ENCODE measurements around the gene KIFBP. TPM values are rescaled to one million over a fixed set of nuclear protein-coding genes. Genes with fewer than 3 reads are reported as not detected.

Gene KIFBP
- total RNA-seq, 2 donors from 2014 or later = 19.2 to 21.2 TPM

DNA sequence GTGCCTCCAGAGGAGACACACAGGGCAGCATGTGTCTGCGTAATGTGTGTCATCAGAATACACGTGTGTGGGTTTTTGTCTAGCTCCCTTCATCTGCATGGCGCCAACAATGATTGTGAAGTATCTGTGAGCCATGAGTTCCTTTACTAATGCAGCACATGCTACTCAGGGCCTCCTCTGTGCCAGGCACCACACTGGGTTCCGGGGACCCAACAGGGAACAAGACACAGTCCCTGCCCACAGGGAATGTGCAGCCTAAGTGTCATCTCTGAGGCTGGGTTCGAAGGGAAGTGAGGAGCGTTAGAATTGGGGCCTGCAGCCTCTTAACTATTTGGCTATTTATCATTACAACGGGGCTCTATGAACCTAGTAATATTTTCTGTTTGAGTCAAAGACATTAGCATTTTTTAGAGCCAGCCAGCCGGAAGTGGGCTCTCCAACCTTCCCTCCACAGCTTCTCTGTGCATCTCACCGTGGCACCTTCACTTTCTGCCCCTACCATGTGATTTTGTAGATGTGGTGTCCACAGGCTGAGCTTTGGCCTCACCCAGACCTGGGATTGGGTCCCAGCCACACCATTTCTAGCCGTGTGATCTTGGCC lies 55.4 kb downstream of the KIFBP start:
- ATAC-seq = no peak
- intact Hi-C loops (cut with DNase I, micrococcal nuclease) = no loop called here
- no peak for DNase-seq

GRCh38 chr10:69044546-69044945 lies 55.9 kb downstream of the KIFBP start:
- ATAC-seq (no peak), DNase-seq (no peak)
- intact Hi-C loops (cut with DNase I, micrococcal nuclease) = no loop called here

GRCh38 chr10:69045441-69046300 lies 57.1 kb downstream of the KIFBP start:
- intact Hi-C loops (cut with DNase I, micrococcal nuclease) = no loop called here
- DNase-seq (no peak), ATAC-seq (peak; percentile 37)

- ATAC-seq (no peak), DNase-seq (no peak)
- intact Hi-C loops (cut with DNase I, micrococcal nuclease) = no loop called here
These were observed 58.7 kb downstream of the KIFBP start for GRCh38 chr10:69047111-69047832.

DNA sequence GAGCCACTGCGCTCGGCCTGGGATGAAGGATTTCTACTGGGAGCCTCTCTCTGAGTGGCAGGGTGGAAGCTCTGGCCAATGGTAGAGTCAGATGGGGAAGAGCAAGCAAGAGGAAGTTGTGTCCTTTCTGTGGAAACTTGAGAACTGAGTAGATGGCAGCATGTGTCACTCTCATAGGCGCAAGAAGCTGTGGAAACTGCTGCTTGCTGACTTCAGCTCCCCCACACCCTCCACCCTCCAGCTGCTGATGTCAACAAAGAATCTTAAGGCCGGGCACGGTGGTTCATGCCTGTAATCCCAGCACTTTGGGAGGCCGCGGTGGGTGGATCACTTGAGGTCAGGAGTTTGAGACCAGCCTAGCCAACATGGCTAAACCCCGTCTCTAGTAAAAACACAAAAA lies 59.5 kb downstream of the KIFBP start:
- DNase-seq = peak; percentile 28 to 49
- intact Hi-C loops (cut with DNase I, micrococcal nuclease) = no loop called here
- ATAC-seq = peak; percentile 26

DNA sequence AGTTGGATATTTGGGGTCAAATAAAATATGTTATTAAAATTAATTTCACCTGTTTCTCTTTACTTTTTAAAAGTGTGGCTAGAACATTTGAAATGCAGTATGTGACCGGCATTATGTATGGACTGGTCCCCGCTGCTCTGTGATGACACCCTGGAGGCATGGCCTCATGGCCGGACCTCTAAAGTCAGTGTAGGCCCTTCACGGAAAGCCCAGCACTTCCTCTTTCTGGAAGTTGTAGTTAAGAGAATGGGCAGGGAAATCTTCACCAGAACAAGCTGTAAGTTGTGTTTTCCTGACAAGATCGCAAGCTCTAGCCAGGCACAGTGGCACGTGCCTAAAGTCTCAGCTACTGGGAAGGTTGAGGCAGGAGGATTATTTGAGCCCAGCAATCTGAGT lies 61.0 kb downstream of the KIFBP start:
- no peak for ATAC-seq
- DNase-seq = no peak
- intact Hi-C loops (cut with DNase I, micrococcal nuclease) = no loop called here

DNA sequence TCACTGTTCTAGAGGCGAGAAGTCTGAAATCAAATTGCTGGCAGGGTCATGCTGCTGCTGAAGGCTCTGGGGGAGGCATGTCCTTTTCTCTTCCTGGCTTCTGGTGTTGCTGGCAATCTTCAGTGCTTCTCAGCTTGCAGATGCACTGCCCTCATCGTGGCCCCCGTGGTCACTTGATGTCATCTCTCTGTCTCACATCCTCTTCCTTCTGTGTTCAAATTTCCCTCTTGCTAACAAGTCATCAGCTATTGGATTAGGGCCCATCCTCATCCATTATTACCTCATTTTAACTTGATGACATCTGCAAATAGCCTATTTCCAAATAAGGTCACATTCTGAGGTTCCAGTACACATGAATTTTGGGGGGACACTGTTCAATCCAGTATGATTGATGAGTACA lies 62.7 kb downstream of the KIFBP start:
- ATAC-seq (no peak), DNase-seq (peak; percentile 32 to 49)
- intact Hi-C loops (cut with DNase I, micrococcal nuclease) = no loop called here

DNA sequence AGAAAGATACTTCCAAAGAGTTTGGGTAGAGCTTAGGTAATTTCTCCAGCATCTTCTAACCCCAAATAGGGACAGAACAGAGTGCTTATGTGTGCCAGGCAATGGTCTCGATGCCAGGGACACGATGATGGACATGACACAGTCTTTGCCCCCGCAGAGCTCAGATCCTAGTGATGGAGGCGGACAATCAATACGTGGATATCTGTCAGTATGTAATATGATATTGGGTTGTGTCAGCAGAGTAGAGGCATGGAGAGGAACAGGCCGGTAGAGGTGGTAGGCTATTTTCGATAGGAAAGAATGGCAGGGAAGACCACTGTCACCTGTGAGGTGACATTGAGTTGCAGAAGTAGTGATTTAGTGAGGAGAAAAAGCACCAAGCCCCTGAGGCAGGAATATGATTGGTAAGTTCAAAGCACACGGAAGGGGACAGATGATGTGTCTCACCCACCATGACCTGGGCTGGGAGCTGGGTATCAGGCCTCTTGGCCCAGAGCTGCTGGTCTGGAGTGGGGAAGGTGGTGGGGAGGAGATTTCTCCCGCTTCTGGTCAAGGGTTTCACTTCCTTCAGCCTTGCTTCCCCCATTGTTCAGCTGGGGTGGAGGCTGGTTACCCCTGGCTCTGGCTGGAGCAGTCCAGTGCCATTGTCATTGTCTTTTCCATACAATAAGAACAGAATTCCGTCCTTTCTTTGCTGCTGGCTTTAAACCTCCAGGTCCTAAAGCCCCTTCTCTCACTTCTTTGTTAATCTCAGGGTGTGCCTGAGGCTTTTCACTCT lies 63.3 kb downstream of the KIFBP start:
- DNase-seq = no peak
- no peak for ATAC-seq
- intact Hi-C loops (cut with DNase I, micrococcal nuclease) = no loop called here

DNA sequence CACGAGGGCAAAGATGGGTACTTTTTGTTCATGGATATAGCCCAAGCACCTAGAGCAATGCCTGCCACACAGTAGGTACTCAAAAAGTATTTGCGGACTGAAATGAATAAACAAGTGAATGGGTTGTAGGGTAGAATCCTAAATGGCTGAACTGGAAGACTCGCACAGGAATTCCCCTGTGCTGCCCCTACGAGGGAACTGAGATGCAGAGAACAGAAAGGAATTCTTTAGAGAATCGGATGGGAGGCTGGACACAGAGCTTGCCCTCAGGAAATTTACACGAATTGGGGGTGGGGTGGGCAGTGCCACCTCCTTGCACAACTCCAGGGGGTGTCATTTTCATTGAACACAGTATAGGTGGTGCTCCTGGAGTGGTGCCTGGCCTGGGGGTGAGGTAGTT lies 64.1 kb downstream of the KIFBP start:
- ATAC-seq (no peak), DNase-seq (no peak)
- intact Hi-C loops (cut with DNase I, micrococcal nuclease) = no loop called here

DNA sequence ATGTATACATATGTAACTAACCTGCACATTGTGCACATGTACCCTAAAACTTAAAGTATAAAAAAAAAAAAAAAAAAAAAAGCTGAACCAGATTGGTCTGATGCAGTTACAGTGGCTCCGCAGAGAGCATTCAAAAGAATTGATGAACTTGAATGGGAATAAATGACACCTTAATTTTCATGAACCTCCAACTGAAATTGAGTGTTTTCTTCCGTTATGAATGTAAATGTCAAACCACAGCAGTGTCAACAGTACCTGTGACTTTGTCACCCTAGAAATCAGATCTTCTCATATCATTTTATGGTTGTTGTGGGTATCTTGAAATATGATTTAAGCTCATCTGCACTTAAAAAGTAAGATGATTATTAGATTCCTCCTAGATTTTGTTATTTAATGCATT lies 66.6 kb downstream of the KIFBP start:
- DNase-seq = no peak
- no peak for ATAC-seq
- intact Hi-C loops (cut with DNase I, micrococcal nuclease) = no loop called here

- ATAC-seq = no peak
- DNase-seq = no peak
- intact Hi-C loops (cut with DNase I, micrococcal nuclease) = no loop called here
These were observed 67.5 kb downstream of the KIFBP start for GRCh38 chr10:69056129-69056528.

GRCh38 chr10:69056536-69057260 lies 68.1 kb downstream of the KIFBP start:
- intact Hi-C loops (cut with DNase I, micrococcal nuclease) = no loop called here
- DNase-seq (no peak), ATAC-seq (no peak)

DNA sequence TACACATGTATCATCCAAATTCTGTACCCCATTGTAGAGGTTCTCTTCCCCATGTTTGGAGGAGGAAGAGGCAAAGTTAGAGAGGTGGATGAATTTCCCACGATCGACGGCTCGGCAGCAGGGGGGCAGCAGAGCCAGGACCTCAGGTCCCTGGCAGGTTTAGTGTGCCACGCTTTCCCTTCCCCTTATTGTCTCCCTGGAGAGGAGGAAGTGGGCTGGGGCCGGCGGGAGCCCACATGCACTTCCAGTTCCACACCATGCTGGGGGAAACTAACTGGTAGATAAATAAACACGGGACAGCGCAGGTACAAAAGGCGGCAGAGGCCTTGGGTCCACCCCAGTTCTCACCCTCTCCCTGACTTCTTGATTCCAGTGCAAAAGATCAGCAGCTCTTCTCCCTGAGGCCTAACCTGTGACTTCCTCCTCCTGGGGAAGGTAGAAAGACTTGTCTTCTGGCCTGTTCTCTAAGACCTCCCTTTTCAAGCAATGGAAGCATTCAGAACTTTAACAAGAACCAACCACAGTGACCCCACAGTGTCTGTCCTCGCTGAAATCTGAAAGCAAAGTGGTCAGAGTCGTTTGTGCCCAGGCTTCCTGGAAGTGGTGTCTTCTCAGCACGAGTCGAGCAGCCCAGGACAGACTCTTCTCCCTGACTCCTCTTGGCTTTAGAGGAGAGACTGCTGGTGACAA lies 68.8 kb downstream of the KIFBP start:
- intact Hi-C loops (cut with DNase I, micrococcal nuclease) = no loop called here
- peak in 1 of 2 donors; percentile 48 for DNase-seq

DNA sequence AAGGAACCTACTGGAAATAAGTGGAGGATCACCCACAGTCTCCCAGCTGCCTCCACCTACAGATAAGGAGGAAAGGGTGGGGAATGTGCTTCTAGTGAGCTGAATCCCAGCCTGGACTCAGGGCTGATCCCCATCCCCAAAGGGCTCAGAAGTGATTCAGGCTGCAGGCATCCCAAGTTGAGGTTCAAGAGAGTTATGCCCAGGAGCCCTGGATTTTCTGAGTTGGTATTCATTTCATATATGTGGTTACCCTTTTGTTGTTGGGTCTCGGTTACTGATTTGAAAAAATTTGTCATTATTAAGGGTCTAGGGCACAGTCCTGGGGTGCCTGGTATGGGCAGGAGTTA lies 69.3 kb downstream of the KIFBP start:
- DNase-seq (no peak), ATAC-seq (no peak)
- intact Hi-C loops (cut with DNase I, micrococcal nuclease) = no loop called here

More for the DNA sequence above, 68.8 kb downstream of the KIFBP start:
- ATAC-seq = no peak

GRCh38 chr10:69060127-69060798 lies 71.7 kb downstream of the KIFBP start:
- DNase-seq (no peak), ATAC-seq (no peak)
- intact Hi-C loops (cut with DNase I, micrococcal nuclease) = no loop called here

DNA sequence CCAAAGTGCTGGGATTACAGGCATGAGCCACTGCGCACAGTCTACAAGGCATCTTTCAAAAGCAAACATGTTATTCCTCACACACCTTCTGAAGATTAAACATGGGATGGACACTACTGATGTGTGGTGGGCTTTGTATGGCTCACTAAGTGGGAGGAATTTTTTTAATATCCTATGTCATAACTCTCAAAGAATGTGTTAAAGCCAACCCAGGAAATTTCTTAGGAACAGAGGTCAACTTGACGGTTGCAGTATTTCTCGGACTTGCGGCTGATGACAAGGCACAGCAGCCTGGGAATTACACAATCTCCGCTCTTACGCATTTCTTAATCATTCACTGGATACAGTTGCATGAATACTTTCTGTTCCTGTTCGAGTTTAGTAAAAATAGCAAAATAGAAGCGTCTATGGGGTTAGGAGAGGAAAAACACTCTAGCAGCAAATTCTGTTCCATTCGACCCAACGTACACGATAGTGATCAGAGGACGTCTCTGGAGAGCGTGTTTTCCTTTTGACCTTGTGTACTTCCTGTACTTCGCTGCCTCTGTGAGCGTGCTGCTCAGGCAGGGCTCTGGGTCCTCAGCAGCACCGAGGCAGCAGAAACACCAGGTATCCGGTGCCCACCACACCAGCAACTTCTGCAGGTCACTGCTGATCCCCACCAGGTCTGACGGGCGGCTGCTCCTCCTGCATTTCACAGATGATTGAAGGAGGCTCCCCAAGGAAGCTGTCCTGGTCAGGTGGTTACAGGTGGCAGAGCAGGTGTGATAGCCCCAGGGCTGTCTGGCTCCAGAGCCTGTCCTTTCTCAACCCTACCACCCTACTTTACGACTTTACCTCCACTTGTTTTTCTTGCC lies 72.9 kb downstream of the KIFBP start:
- intact Hi-C loops (cut with DNase I, micrococcal nuclease) = no loop called here

DNA sequence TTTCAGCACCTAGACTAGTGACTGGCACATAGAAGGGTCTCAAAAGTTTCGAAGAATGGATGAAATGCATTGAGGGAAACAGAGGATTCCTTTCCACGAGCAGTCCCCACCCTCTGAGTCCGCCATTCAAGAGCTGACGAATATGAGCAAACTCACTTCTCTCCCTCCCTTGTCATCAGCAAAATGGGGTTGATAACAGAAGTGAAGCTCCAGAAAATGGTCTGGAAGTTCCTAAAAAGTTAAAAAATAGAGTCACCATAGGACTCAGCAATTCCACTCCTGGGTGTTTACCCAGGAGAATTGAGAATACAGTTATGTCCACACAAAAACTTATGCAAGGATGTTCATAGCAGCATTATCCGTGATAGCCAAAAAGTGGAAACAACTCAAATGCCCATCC lies 74.3 kb downstream of the KIFBP start:
- ATAC-seq = no peak
- DNase-seq = no peak
- intact Hi-C loops (cut with DNase I, micrococcal nuclease) = no loop called here

More for the DNA sequence above, 72.9 kb downstream of the KIFBP start:
- ATAC-seq (peak; percentile 90), DNase-seq (peak in 1 of 2 donors; percentile 50)
